HG02885 (cell line): ENCODE results near the gene PTPRO.

Experiments used
- ATAC-seq: cut with Tn5 transposase; IDR thresholded peaks from one replicate; pipeline ENCODE4 v1.9.1; 2021; ENCODE audit warnings: mild to moderate bottlenecking; ENCODE audit not compliant: unreplicated experiment, poor library complexity

The PTPRO gene

GRCh38 chr12:15322164-15323061 lies at the start of gene PTPRO:
Gene PTPRO (plus strand): TSS chr12:15322508.
- ATAC-seq: no peak

GRCh38 chr12:15273896-15274295 lies 48.4 kb upstream of the PTPRO start:
- ATAC-seq: no peak

- ATAC-seq: no peak
Measured at GRCh38 chr12:15274561-15274967, 47.7 kb upstream of the PTPRO start.

GRCh38 chr12:15276088-15276698 lies 46.1 kb upstream of the PTPRO start:
- peak; percentile 40 for ATAC-seq

- ATAC-seq: no peak
Measured at GRCh38 chr12:15278816-15279658, 43.3 kb upstream of the PTPRO start.

GRCh38 chr12:15280930-15281329 lies 41.4 kb upstream of the PTPRO start:
- no peak for ATAC-seq

- no peak for ATAC-seq
Measured at GRCh38 chr12:15289192-15289591, 33.1 kb upstream of the PTPRO start.

GRCh38 chr12:15293731-15294130 lies 28.6 kb upstream of the PTPRO start:
- ATAC-seq: no peak

GRCh38 chr12:15299947-15300346 lies 22.4 kb upstream of the PTPRO start:
- ATAC-seq: no peak

- ATAC-seq: no peak
Measured at GRCh38 chr12:15304296-15304695, 18.0 kb upstream of the PTPRO start.

GRCh38 chr12:15306605-15307004 lies 15.7 kb upstream of the PTPRO start:
- ATAC-seq: no peak

- ATAC-seq: no peak
Measured at GRCh38 chr12:15307079-15307478, 15.2 kb upstream of the PTPRO start.

- no peak for ATAC-seq
Measured at GRCh38 chr12:15318841-15319240, 3.5 kb upstream of the PTPRO start.

- no peak for ATAC-seq
Measured at GRCh38 chr12:15320881-15321280, 1.4 kb upstream of the PTPRO start.

- ATAC-seq: no peak
Measured at GRCh38 chr12:15323480-15323879, 1.2 kb downstream of the PTPRO start.

- no peak for ATAC-seq
Measured at GRCh38 chr12:15329891-15330290, 7.6 kb downstream of the PTPRO start.

GRCh38 chr12:15334225-15334624 lies 11.9 kb downstream of the PTPRO start:
- no peak for ATAC-seq

GRCh38 chr12:15335959-15336358 lies 13.7 kb downstream of the PTPRO start:
- ATAC-seq: no peak

GRCh38 chr12:15336768-15337553 lies 14.7 kb downstream of the PTPRO start:
- no peak for ATAC-seq

GRCh38 chr12:15341371-15341770 lies 19.1 kb downstream of the PTPRO start:
- ATAC-seq: no peak
